Measurements from ENCODE around the gene APOE. TPM values are rescaled to one million over a fixed set of nuclear protein-coding genes. Genes with fewer than 3 reads are reported as not detected.

The APOE gene
- total and polyA plus RNA-seq, 2 donors (not counting 3 experiments of a cell fraction or from before 2014, with no cell fraction given), result 3.3 to 6.2 TPM

GRCh38 chr19:44951179-44952159, 45.9 kb downstream of the APOE start:
- Histone ChIP-seq H3K4me2 (ENCODE audit: insufficient read depth, low read length) (no peak overlapping the region), H3K4me1 (ENCODE audit: control insufficient read depth, extremely low read depth, insufficient read depth, low read length) (peaks cover 11% of the 10 kb centered on the region), H3K9me1 (replicated peaks; ENCODE audit: control insufficient read depth, extremely low read depth, insufficient read depth, low read length) (no peaks in the 10 kb centered on the region), H3K36me3 (ENCODE audit: control insufficient read depth in 2 of 2, extremely low read depth in 1 of 2, insufficient read depth in 2 of 2, low read length in 2 of 2) (no peaks in the 10 kb centered on the region), H2AFZ (ENCODE audit: low read depth, low read length) (peak overlapping the region; percentile 12), H3K27ac (ENCODE audit: insufficient read depth, low read depth, low read length) (no peak overlapping the region), H3K79me2 (ENCODE audit: control insufficient read depth, insufficient read depth, low read length) (peaks cover 12% of the 10 kb centered on the region), H3K9ac (replicated peaks; ENCODE audit: extremely low read depth, insufficient read depth, low read length) (no peak overlapping the region), H3K27me3 (ENCODE audit: control insufficient read depth in 2 of 2, insufficient read depth in 2 of 2, low read length in 2 of 2) (no peaks in the 10 kb centered on the region), H3K4me3 (replicated peaks in 1 of 3; ENCODE audit: insufficient read depth in 1 of 3, low read depth in 1 of 3, low read length in 3 of 3) (no peak overlapping the region), H3K9me3 (replicated peaks; ENCODE audit: control insufficient read depth, insufficient read depth, low read length) (no peaks in the 10 kb centered on the region), H4K20me1 (replicated peaks; ENCODE audit: control insufficient read depth, extremely low read depth, insufficient read depth, low read length) (no peaks in the 10 kb centered on the region)
- FAIRE-seq (peak; percentile 80), DNase-seq (ENCODE audit: low read depth, low spot score) (peak; percentile 67)
- ChIA-PET POLR2A (no interaction called here), CTCF (interaction anchor here (0.6 to 3.0 kb wide), 13 partner anchors 19 to 381 kb away, joined by 3 to 62 read pairs (median 5); partner anchors contain the start of gene APOE)
- BruUV-seq (replicated peaks), result no TSS peak
- no peak for TF ChIP-seq POLR2AphosphoS5 (IDR thresholded peaks at IDR 0.05; ENCODE audit: insufficient read depth, low read depth, low read length)
- TF ChIP-seq GATA2 (IDR thresholded peaks at IDR 0.05; ENCODE audit: insufficient read depth, insufficient read length, low read depth, low read length), result peak; percentile 34
- peak; percentile 69 to 81 for TF ChIP-seq CTCF (IDR thresholded peaks at IDR 0.05; ENCODE audit: extremely low read depth in 1 of 2, insufficient read depth in 1 of 2, low read depth in 1 of 2, low read length in 2 of 2)
- intact Hi-C loops (cut with micrococcal nuclease), result loop anchor here (1.0 to 10.0 kb wide), 4 partner anchors 48 to 229 kb away; partner anchors contain the start of gene BCAM
- dilution Hi-C loops (cut with MboI; ENCODE audit: extremely low pct_ligation_motif_present, low sequenced_read_pairs), result no loop called here

All from endothelial cell of umbilical vein (primary cell).